ENCODE data around the gene MEX3A. TPM values are rescaled to one million over a fixed set of nuclear protein-coding genes. Genes with fewer than 3 reads are reported as not detected.

MEX3A gene
- total and polyA plus RNA-seq, 2 of the 8 experiments (the other 6 are each of a cell fraction or from before 2014, with no cell fraction given), result 34.1 to 52.4 TPM

GRCh38 chr1:156108664-156109241 is 26.5 kb upstream of the MEX3A start (continued):
- no peak for TF ChIP-seq ATF2 (IDR thresholded peaks at IDR 0.05; ENCODE audit: low read length)
- TF ChIP-seq MAX (IDR thresholded peaks at IDR 0.05), result no peak
- no peak for TF ChIP-seq BACH1 (IDR thresholded peaks at IDR 0.05; ENCODE audit: low read length)
- TF ChIP-seq EP300 (IDR thresholded peaks at IDR 0.05; ENCODE audit: borderline replicate concordance in 1 of 2, low read depth in 2 of 2, low read length in 2 of 2), result no peak
- no peak for TF ChIP-seq CBX5 (IDR thresholded peaks at IDR 0.05; ENCODE audit: low read depth, low read length)
- no peak for TF ChIP-seq CBX8 (IDR thresholded peaks at IDR 0.05; ENCODE audit: borderline replicate concordance, low read depth, low read length)
- no peak for TF ChIP-seq NANOG (IDR thresholded peaks at IDR 0.05; ENCODE audit: insufficient read depth, low read depth, low read length, poor library complexity, severe bottlenecking)
- no peak for TF ChIP-seq TAF7 (optimal IDR thresholded peaks at IDR 0.05; ENCODE audit: borderline replicate concordance, low read depth, low read length)
- no peak for TF ChIP-seq CTCF (IDR thresholded peaks at IDR 0.05; ENCODE audit: control extremely low read depth in 1 of 3, insufficient read depth in 1 of 3, low read depth in 1 of 3, low read length in 3 of 3)

Measured in H1 (cell line).